GM12878 (cell line): Measurements from ENCODE around the gene AMZ2. TPM values are rescaled to one million over a fixed set of nuclear protein-coding genes. Genes with fewer than 3 reads are reported as not detected.

Experiments
- ATF3 ChIP-seq: IDR thresholded peaks from 2 replicates; pipeline ENCODE4 v1.6.1; 2011; ENCODE audit warnings: low read depth, mild to moderate bottlenecking, low read length, moderate library complexity, borderline replicate concordance; ENCODE audit errors: extremely low read depth
- BCL11A ChIP-seq: IDR thresholded peaks from 2 replicates; pipeline ENCODE4 v1.6.1; 2011; ENCODE audit warnings: low read depth, low read length
- BRCA1 ChIP-seq: IDR thresholded peaks from 2 replicates; pipeline ENCODE4 v1.6.1; 2011; ENCODE audit warnings: low read depth, low read length, improper control_type of control experiment
- CHD1 ChIP-seq: IDR thresholded peaks from 2 replicates; pipeline ENCODE4 v1.6.1; 2012; ENCODE audit warnings: low read depth, low read length, improper control_type of control experiment
- ELK1 ChIP-seq: IDR thresholded peaks from 2 replicates; pipeline ENCODE4 v1.6.1; 2012; ENCODE audit warnings: low read depth, low read length, improper control_type of control experiment
- EP300 ChIP-seq, 2 experiments: fragments of 150-350 bp in 1 of 2; IDR thresholded peaks; 2 replicates each; pipeline ENCODE4 v1.6.1; 2011 to 2012; ENCODE audit warnings: low read depth in 2 of 2, low read length in 2 of 2, borderline replicate concordance in 1 of 2, improper control_type of control experiment in 1 of 2, inconsistent platforms in 1 of 2; ENCODE audit not compliant: control insufficient read depth in 1 of 2
- HSF1 ChIP-seq: fragments of 150-350 bp; IDR thresholded peaks from 2 replicates; pipeline ENCODE4 v1.6.1; 2014; ENCODE audit warnings: mild to moderate bottlenecking, low read depth, low read length
- IKZF2 ChIP-seq, 2 experiments: fragments of 450-650 bp; IDR thresholded peaks; 2 replicates each; pipeline ENCODE4 v1.6.1; 2017; ENCODE audit warnings: mild to moderate bottlenecking in 2 of 2, moderate library complexity in 2 of 2
- IRF5 ChIP-seq: fragments of 450-650 bp; IDR thresholded peaks from 2 replicates; pipeline ENCODE4 v1.6.1; 2017; ENCODE audit warnings: borderline replicate concordance
- NBN ChIP-seq: fragments of 450-650 bp; IDR thresholded peaks from 2 replicates; pipeline ENCODE4 v1.6.1; 2016
- PML ChIP-seq: IDR thresholded peaks from 2 replicates; pipeline ENCODE4 v1.6.1; 2012; ENCODE audit warnings: low read length, inconsistent platforms
- RELB ChIP-seq: fragments of 450-650 bp; IDR thresholded peaks from 2 replicates; pipeline ENCODE4 v1.6.1; 2017; ENCODE audit warnings: low read depth, mild to moderate bottlenecking, moderate library complexity
- SMAD5 ChIP-seq: IDR thresholded peaks from 2 replicates; pipeline ENCODE4 v1.6.1; 2016; ENCODE audit warnings: antibody characterized with exemption, low read depth
- SMARCA5 ChIP-seq: fragments of 450-650 bp; IDR thresholded peaks from 2 replicates; pipeline ENCODE4 v1.6.1; 2017; ENCODE audit warnings: mild to moderate bottlenecking
- STAT1 ChIP-seq: fragments of 450-650 bp; conservative IDR thresholded peaks from 2 replicates; pipeline ENCODE4 v1.6.1; 2014; ENCODE audit warnings: antibody characterized with exemption, mild to moderate bottlenecking
- TCF12 ChIP-seq: IDR thresholded peaks from 2 replicates; pipeline ENCODE4 v1.6.1; 2011; ENCODE audit warnings: low read depth, mild to moderate bottlenecking, low read length
- TCF3 ChIP-seq: IDR thresholded peaks from 2 replicates; pipeline ENCODE4 v1.6.1; 2012; ENCODE audit warnings: low read depth, mild to moderate bottlenecking, low read length, borderline replicate concordance; ENCODE audit not compliant: insufficient read depth
- TCF7 ChIP-seq: IDR thresholded peaks from 2 replicates; pipeline ENCODE4 v1.6.1; 2014; ENCODE audit warnings: antibody characterized with exemption, borderline replicate concordance
- ZZZ3 ChIP-seq: IDR thresholded peaks from 2 replicates; pipeline ENCODE4 v1.6.1; 2011; ENCODE audit warnings: low read depth; ENCODE audit not compliant: control insufficient read depth, insufficient read length
- polyA plus RNA-seq, 11 experiments: library from polyadenylated mRNA; depleted of rRNA in 4 of 11; unstranded in 6 of 11; stranded (reverse) in 5 of 11; fragments of >200 nt; fragmentation: Nextera tagmentation in 4 of 11; fragmentation: Illumina TruSeq in 1 of 11; extraction: Ambion mirVana in 4 of 11; extraction: Trizol in 1 of 11; gene quantifications; 1 replicate in 1 of 11; 2 replicates in 10 of 11; pipeline versions ENCODE4 v1.2.1 to v1.2.3, GENCODE V29; 2011 to 2016; ENCODE audit warnings: inconsistent platforms in 2 of 11, missing spikeins in 2 of 11, low read depth in 1 of 11
- total RNA-seq, 4 experiments: library from RNA; depleted of rRNA in 3 of 4; stranded (reverse); fragments of >200 nt in 3 of 4; fragmentation: Illumina TruSeq in 1 of 4; extraction: Trizol in 1 of 4; gene quantifications; 2 replicates each; pipeline versions ENCODE4 v1.2.1 to v1.2.3, GENCODE V29; 2013 to 2021
- TF ChIP-seq, protein P1 (sequence below): fragments of 450-650 bp; IDR thresholded peaks from 2 replicates; pipeline ENCODE4 v1.6.1; 2017; ENCODE audit warnings: mild to moderate bottlenecking

The AMZ2 gene
- total and polyA plus RNA-seq, 10 of the 15 experiments (the other 5 are each of a cell fraction or from before 2014, with no cell fraction given) = 79.1 to 189 (median 126) TPM

GRCh38 chr17:68205251-68205807 lies 42.5 kb upstream of the AMZ2 start (continued):
- TF ChIP-seq TCF7 (no peak), STAT1 (0 out of 2 replicates have a peak, but pooled peaks have one; percentile 73), NBN (peak; percentile 57; the same call in 1 of the 2 replicates), TCF3 (0 out of 2 replicates have a peak, but pooled peaks have one; percentile 28), CHD1 (0 out of 2 replicates have a peak, but pooled peaks have one; percentile 25), ZZZ3 (no peak), ATF3 (peak; percentile 61; the same call in 1 of the 2 replicates), ELK1 (no peak), RELB (peak; percentile 55; the same call in 1 of the 2 replicates), SMARCA5 (peak; percentile 98), IKZF2 (IDR thresholded peaks at IDR 0.05) (peak in 1 of 2 experiments; percentile 47; a peak in 1 of 4 replicates), PML (no peak), SMAD5 (no peak), HSF1 (no peak), BCL11A (no peak), BRCA1 (no peak), EP300 (IDR thresholded peaks at IDR 0.05; ENCODE audit: borderline replicate concordance in 1 of 2, control insufficient read depth in 1 of 2, low read depth in 2 of 2, low read length in 2 of 2) (no peak), TCF12 (0 out of 2 replicates have a peak, but pooled peaks have one; percentile 52), IRF5 (no peak)
- TF ChIP-seq, protein P1, sequence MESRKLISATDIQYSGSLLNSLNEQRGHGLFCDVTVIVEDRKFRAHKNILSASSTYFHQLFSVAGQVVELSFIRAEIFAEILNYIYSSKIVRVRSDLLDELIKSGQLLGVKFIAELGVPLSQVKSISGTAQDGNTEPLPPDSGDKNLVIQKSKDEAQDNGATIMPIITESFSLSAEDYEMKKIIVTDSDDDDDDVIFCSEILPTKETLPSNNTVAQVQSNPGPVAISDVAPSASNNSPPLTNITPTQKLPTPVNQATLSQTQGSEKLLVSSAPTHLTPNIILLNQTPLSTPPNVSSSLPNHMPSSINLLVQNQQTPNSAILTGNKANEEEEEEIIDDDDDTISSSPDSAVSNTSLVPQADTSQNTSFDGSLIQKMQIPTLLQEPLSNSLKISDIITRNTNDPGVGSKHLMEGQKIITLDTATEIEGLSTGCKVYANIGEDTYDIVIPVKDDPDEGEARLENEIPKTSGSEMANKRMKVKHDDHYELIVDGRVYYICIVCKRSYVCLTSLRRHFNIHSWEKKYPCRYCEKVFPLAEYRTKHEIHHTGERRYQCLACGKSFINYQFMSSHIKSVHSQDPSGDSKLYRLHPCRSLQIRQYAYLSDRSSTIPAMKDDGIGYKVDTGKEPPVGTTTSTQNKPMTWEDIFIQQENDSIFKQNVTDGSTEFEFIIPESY = no peak
